ENCODE results near the gene PPP1R26. TPM values are rescaled to one million over a fixed set of nuclear protein-coding genes. Genes with fewer than 3 reads are reported as not detected.

Gene PPP1R26
- total and polyA plus RNA-seq, 9 of the 15 experiments (the other 6 are each of a cell fraction or from before 2014, with no cell fraction given) = 0.77 to 26.8 (median 9.3) TPM

DNA sequence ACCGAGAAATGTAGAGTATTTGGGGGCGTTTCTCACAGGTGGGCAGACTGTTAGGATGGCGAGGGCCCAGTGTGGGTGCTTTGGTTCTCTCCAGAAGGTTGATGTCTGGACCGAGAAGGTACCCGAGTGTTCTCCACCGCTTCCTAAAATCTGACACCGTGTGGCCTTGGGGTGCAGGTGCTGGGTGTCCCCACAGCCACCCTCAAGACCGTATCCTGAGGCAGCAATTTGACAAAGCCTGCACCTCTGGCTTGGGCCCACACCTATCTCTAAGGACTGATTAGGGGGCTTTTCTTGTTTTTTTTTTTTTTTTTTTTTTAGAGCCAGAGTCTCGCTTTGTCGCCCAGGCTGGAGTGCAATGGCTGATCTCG lies 1.3 kb downstream of the PPP1R26 start:
- peak; percentile 25 for ATAC-seq
- POLR2A ChIA-PET = interaction anchor here (1.1 to 2.8 kb wide), 5 partner anchors 10 to 32 kb away, joined by 3 to 13 read pairs (median 5); no protein-coding TSS in a partner anchor
- intact Hi-C loops (cut with micrococcal nuclease) = no loop called here
- in situ Hi-C loops (cut with MboI) = no loop called here
- Histone ChIP-seq H3K36me3 (ENCODE audit: control insufficient read depth, insufficient read depth, low read length) (peaks cover 27% of the 10 kb centered on the region; the same call in 1 of the 3 replicates), H3K9me1 (ENCODE audit: control insufficient read depth, insufficient read depth, low read length) (no peaks in the 10 kb centered on the region), H3K27ac (ENCODE audit: extremely low read depth, low read depth, low read length) (no peak overlapping the region), H4K20me1 (replicated peaks; ENCODE audit: control insufficient read depth, insufficient read depth, low read length) (no peaks in the 10 kb centered on the region), H3K9me3 (replicated peaks; ENCODE audit: control insufficient read depth, insufficient read depth, low read depth, low read length) (no peaks in the 10 kb centered on the region), H2AFZ (ENCODE audit: low read depth, low read length) (peak overlapping the region; percentile 85; the same call in 1 of the 2 replicates), H3K79me2 (ENCODE audit: control insufficient read depth, insufficient read depth, low read length) (peaks cover 23% of the 10 kb centered on the region), H3K4me2 (ENCODE audit: insufficient read depth, low read length) (peak overlapping the region; percentile 84), H3K27me3 (ENCODE audit: control insufficient read depth in 2 of 2, insufficient read depth in 2 of 2, low read length in 2 of 2) (no peaks in the 10 kb centered on the region), H3K9ac (ENCODE audit: insufficient read depth in 1 of 2, low read depth in 2 of 2, low read length in 2 of 2) (peak overlapping the region in 1 of 2 experiments; percentile 96; a peak in 2 of 4 replicates), H3K4me1 (replicated peaks in 1 of 2; ENCODE audit: control insufficient read depth in 2 of 2, insufficient read depth in 2 of 2, low read length in 2 of 2) (peaks cover 3 to 38% of the 10 kb centered on the region in 2 experiments; a peak in 4 of 5 replicates), H3K4me3 (peak overlapping the region; percentile 68)
- WGBS (ENCODE audit: insufficient coverage, low coverage, missing lambda C conversion rate) = 47% methylated on average over 11 of the region's 11 CpGs
- peak; percentile 23 for FAIRE-seq
- BruUV-seq (replicated peaks) = no TSS peak
- CTCF ChIA-PET (ENCODE audit: low intra/inter-chr PET ratio) = no interaction called here
- peak in 1 of 4 experiments; percentile 16 for DNase-seq (ENCODE audit: extremely low read depth in 1 of 4, low spot score in 3 of 4)
- TF ChIP-seq CTCF (IDR thresholded peaks at IDR 0.05 in 2 of 3, conservative IDR thresholded peaks at IDR 0.05 in 1 of 3; ENCODE audit: insufficient read depth in 2 of 3, low read depth in 1 of 3, low read length in 3 of 3) (peak in 1 of 3 experiments; percentile 40; a peak in 2 of 6 replicates), ZNF274 (IDR thresholded peaks at IDR 0.05; ENCODE audit: borderline replicate concordance, low read depth, low read length) (no peak), ZNF583 (CRISPR knock-in tag; IDR thresholded peaks at IDR 0.05) (no peak)

Measured in K562 (cell line).